HCT116 (cell line): Measurements from ENCODE around the gene HS6ST1. TPM values are rescaled to one million over a fixed set of nuclear protein-coding genes. Genes with fewer than 3 reads are reported as not detected.

Experiments
- ATAC-seq: fragments of 200-7000 bp; cut with Tn5 transposase; 2 replicates; pipeline ENCODE4 v1.9.1; 2020; ENCODE audit warnings: mild to moderate bottlenecking, moderate library complexity
- BruUV-seq: library from RNA; stranded (reverse); fragments of 400-500 nt; replicated peaks from 2 replicates; lab custom pipeline; 2021; lab: Mats Ljungman, UMichigan
- CTCF ChIA-PET: fragments of 300-600 bp; sonication (Branson Sonifier 250); formaldehyde crosslinking; loops from one replicate; lab custom pipeline; 2021; ENCODE audit warnings: antibody characterized with exemption; lab: Charles Lee
- POLR2A ChIA-PET: fragments of 300-600, 350-600 bp; sonication (Branson Sonifier 250); formaldehyde crosslinking; loops from one replicate; lab custom pipeline; 2021; ENCODE audit warnings: antibody characterized with exemption; lab: Charles Lee
- RAD21 ChIA-PET, 2 experiments: fragments of 300-600 bp; sonication (Branson Sonifier 250); formaldehyde crosslinking; loops; one replicate each; lab custom pipeline; 2023; ENCODE audit warnings: low total read pairs in 2 of 2; ENCODE audit not compliant: uncharacterized antibody in 2 of 2, unreplicated experiment in 2 of 2, low non-redundant PET in 1 of 2; lab: Charles Lee
- DNase-seq: peaks from one replicate; pipeline ENCODE4 v3.0.0-alpha.2; 2010; ENCODE audit warnings: low read depth, low spot score
- H2AFZ ChIP-seq: fragments of 200-600 bp; shearing (Covaris generic), sonication (generic); 2 replicates; pipeline ENCODE4 v1.6.1; 2017; ENCODE audit warnings: low read depth, mixed run types, mixed read lengths, antibody characterized with exemption, low read length; ENCODE audit not compliant: poor library complexity, severe bottlenecking
- H3K27ac ChIP-seq: 2 replicates; pipeline ENCODE4 v1.5.1; 2012; ENCODE audit warnings: low read depth, low read length
- H3K27me3 ChIP-seq: fragments of 200-600 bp; sonication (generic); 2 replicates; pipeline ENCODE4 v1.6.1; 2016; ENCODE audit warnings: mixed run types, low read length, mixed read lengths; ENCODE audit not compliant: insufficient read depth
- H3K36me3 ChIP-seq, 2 experiments: fragments of 200-500 bp in 1 of 2; fragments of 200-600 bp in 1 of 2; sonication (Bioruptor generic) in 1 of 2; sonication (generic) in 1 of 2; 2 replicates each; pipeline versions ENCODE4 v1.5.1 to v1.6.1; 2014 to 2016; ENCODE audit warnings: low read length in 2 of 2, inconsistent platforms in 1 of 2, mixed read lengths in 1 of 2, mixed run types in 1 of 2; ENCODE audit not compliant: insufficient read depth in 2 of 2, control insufficient read depth in 1 of 2
- H3K4me1 ChIP-seq, 2 experiments: fragments of 200-600 bp in 1 of 2; sonication (generic) in 1 of 2; 2 replicates each; pipeline versions ENCODE4 v1.5.1 to v1.6.1; 2012 to 2017; ENCODE audit warnings: low read length in 2 of 2, inconsistent platforms in 1 of 2, mild to moderate bottlenecking in 1 of 2, mixed read lengths in 1 of 2, mixed run types in 1 of 2, moderate library complexity in 1 of 2; ENCODE audit not compliant: insufficient read depth in 2 of 2, control insufficient read depth in 1 of 2
- H3K4me2 ChIP-seq: fragments of 200-600 bp; sonication (generic); 2 replicates; pipeline ENCODE4 v1.6.1; 2017; ENCODE audit warnings: mixed run types, low read length, mixed read lengths
- H3K4me3 ChIP-seq, 2 experiments: fragments of 200-600 bp in 1 of 2; sonication (generic) in 1 of 2; replicated peaks in 1 of 2; 2 replicates each; pipeline ENCODE4 v1.5.1; 2011 to 2016; ENCODE audit warnings: low read length in 2 of 2, control low read depth in 1 of 2, low read depth in 1 of 2, mild to moderate bottlenecking in 1 of 2, mixed read lengths in 1 of 2, mixed run types in 1 of 2
- H3K79me2 ChIP-seq: fragments of 200-600 bp; sonication (generic); 2 replicates; pipeline ENCODE4 v1.6.1; 2017; ENCODE audit warnings: mild to moderate bottlenecking, mixed run types, low read length, moderate library complexity, mixed read lengths; ENCODE audit not compliant: insufficient read depth
- H3K9ac ChIP-seq: fragments of 200-600 bp; sonication (generic); 2 replicates; pipeline ENCODE4 v1.6.1; 2016; ENCODE audit warnings: low read length, mixed read lengths
- H3K9me2 ChIP-seq: fragments of 200-600 bp; sonication (generic), shearing (Covaris generic); 2 replicates; pipeline ENCODE4 v1.6.1; 2017; ENCODE audit warnings: mixed run types, mild to moderate bottlenecking, moderate library complexity; ENCODE audit not compliant: insufficient read depth
- H3K9me3 ChIP-seq, 2 experiments: fragments of 200-500 bp in 1 of 2; fragments of 200-600 bp in 1 of 2; sonication (Bioruptor generic) in 1 of 2; sonication (generic) in 1 of 2; 2 replicates each; pipeline ENCODE4 v1.6.1; 2014 to 2017; ENCODE audit warnings: low read length in 2 of 2, mixed read lengths in 2 of 2, inconsistent platforms in 1 of 2, low read depth in 1 of 2, mild to moderate bottlenecking in 1 of 2, mixed run types in 1 of 2, moderate library complexity in 1 of 2; ENCODE audit not compliant: control insufficient read depth in 1 of 2, insufficient read depth in 1 of 2
- H4K20me1 ChIP-seq: fragments of 200-600 bp; sonication (generic), shearing (Covaris generic); 2 replicates; pipeline ENCODE4 v1.6.1; 2017; ENCODE audit warnings: mixed run types, mild to moderate bottlenecking, moderate library complexity; ENCODE audit not compliant: insufficient read depth
- EZH2phosphoT487 ChIP-seq: fragments of 200-600 bp; IDR thresholded peaks from 2 replicates; pipeline ENCODE4 v1.6.1; 2018; ENCODE audit warnings: antibody characterized with exemption, borderline replicate concordance
- POLR2AphosphoS5 ChIP-seq: IDR thresholded peaks from 2 replicates; pipeline ENCODE4 v1.6.1; 2011; ENCODE audit warnings: mild to moderate bottlenecking, low read depth, low read length, moderate library complexity
- SP1 ChIP-seq: IDR thresholded peaks from 2 replicates; pipeline ENCODE4 v1.6.1; 2012; ENCODE audit warnings: low read depth
- TCF7L2 ChIP-seq: IDR thresholded peaks from 2 replicates; pipeline ENCODE4 v1.7.0; 2011; ENCODE audit warnings: borderline replicate concordance, inconsistent platforms; ENCODE audit not compliant: insufficient read depth, insufficient read length; ENCODE audit errors: extremely low read depth
- intact Hi-C: fragments of 100-400 bp; cut with micrococcal nuclease; formaldehyde crosslinking; loops from 2 replicates; pipeline ENCODE4 v1.10.0; 2022
- total RNA-seq: library from RNA; stranded (reverse); gene quantifications from one replicate; pipeline ENCODE4 v1.2.1, GENCODE V29; 2021; ENCODE audit not compliant: unreplicated experiment
- TF ChIP-seq, protein P1 (sequence below), 3 experiments: fragments of 200-600 bp in 1 of 3; sonication (generic) in 1 of 3; IDR thresholded peaks in 2 of 3; conservative IDR thresholded peaks in 1 of 3; 2 replicates each; pipeline ENCODE4 v1.5.1; 2012 to 2017; ENCODE audit warnings: low read depth in 2 of 3, low read length in 2 of 3, antibody characterized with exemption in 1 of 3, borderline replicate concordance in 1 of 3, control low read depth in 1 of 3, mild to moderate bottlenecking in 1 of 3, mixed read lengths in 1 of 3, mixed run types in 1 of 3, moderate library complexity in 1 of 3; ENCODE audit not compliant: insufficient read depth in 1 of 3
- TF ChIP-seq, protein P2 (sequence below): IDR thresholded peaks from 2 replicates; pipeline ENCODE4 v1.6.1; 2011; ENCODE audit warnings: mild to moderate bottlenecking, low read length, moderate library complexity; ENCODE audit not compliant: insufficient replicate concordance; ENCODE audit errors: extremely low read depth
- TF ChIP-seq, protein P3 (sequence below): IDR thresholded peaks from 2 replicates; pipeline ENCODE4 v1.6.1; 2012

HS6ST1 gene
- total RNA-seq, 1 experiment from 2014 or later, result 35.0 TPM

DNA sequence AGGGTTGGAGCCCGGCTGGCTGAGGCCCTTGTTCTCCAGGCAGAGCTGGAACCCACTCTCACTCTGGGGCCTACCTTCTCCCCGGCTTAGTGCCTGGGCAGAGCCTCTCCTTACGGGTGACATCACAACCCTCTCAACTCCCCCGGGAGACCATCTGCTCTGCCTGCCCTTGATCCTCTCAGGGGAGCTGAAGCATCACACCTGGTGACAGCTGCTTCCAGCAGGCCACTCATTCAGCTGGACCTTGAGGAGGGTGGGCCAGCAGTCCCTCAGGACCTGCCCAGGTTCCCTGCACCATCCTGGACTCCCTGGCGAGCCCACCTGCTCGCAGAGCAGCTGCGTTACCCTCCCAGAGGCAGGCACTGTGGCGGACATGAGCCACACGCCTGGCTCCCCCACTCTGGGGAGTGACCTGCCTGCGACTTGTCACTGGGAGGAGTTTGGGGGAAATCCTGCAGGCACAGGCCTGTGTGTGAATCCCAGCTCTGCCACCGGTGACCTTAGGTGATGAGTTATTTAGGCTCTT, 13.1 kb downstream of the HS6ST1 start (continued):
- TF ChIP-seq, protein P1, sequence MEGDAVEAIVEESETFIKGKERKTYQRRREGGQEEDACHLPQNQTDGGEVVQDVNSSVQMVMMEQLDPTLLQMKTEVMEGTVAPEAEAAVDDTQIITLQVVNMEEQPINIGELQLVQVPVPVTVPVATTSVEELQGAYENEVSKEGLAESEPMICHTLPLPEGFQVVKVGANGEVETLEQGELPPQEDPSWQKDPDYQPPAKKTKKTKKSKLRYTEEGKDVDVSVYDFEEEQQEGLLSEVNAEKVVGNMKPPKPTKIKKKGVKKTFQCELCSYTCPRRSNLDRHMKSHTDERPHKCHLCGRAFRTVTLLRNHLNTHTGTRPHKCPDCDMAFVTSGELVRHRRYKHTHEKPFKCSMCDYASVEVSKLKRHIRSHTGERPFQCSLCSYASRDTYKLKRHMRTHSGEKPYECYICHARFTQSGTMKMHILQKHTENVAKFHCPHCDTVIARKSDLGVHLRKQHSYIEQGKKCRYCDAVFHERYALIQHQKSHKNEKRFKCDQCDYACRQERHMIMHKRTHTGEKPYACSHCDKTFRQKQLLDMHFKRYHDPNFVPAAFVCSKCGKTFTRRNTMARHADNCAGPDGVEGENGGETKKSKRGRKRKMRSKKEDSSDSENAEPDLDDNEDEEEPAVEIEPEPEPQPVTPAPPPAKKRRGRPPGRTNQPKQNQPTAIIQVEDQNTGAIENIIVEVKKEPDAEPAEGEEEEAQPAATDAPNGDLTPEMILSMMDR (IDR thresholded peaks at IDR 0.05 in 2 of 3, conservative IDR thresholded peaks at IDR 0.05 in 1 of 3; ENCODE audit: borderline replicate concordance in 1 of 3, insufficient read depth in 1 of 3, low read depth in 2 of 3, low read length in 2 of 3), result no peak

DNA sequence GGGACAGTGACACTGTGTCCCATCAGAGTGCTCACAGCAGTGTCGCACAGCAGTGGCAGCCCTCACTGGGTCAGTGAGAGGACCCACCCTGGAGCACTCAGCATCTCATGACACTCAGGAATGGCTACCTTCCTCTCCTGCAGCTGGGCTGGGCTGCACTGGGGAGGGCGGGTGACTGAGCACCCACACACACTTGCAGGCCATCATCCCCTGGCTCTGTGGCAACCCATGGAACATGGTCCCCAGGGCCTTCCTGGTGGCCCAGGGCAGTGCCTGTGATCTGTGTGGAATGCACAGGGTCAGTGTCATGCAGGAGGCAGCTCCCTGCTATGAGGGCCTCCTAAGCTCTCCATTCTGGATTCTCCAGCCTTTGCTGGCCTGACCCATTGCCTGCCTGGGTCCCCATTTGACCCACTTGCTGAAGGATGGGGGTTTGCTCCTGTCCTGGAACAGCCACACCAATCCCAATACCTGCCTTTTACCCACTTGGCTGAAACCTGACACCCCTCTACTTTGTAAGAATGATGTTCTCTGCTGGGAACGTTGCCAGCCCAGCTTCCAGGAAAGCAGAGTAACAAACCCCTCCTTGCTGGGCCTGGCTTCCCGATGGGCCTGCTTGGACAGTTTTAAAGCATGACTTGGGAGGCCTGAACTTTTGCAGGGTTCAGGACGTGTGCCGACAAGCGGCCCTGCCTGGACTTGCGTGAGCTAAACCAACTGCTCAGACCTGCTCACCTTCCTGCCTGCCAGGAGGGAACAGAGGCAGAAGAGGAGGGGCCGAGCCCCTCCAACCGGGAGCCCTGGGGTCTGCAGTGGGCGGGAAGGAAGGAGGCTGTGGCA, 13.7 kb downstream of the HS6ST1 start:
- peak overlapping the region; percentile 46 for H3K9ac ChIP-seq
- DNase-seq, result peak; percentile 72
- no peak overlapping the region for H2AFZ ChIP-seq
- ATAC-seq, result peak; percentile 79
- no peaks in the 10 kb centered on the region for H3K27me3 ChIP-seq
- no peaks in the 10 kb centered on the region for H3K9me2 ChIP-seq
- H3K79me2 ChIP-seq, result peaks cover 92% of the 10 kb centered on the region
- RAD21 ChIA-PET, result no interaction called here
- H3K4me1 ChIP-seq, result peaks cover 33 to 59% of the 10 kb centered on the region in 2 experiments
- TF ChIP-seq EZH2phosphoT487 (no peak), TCF7L2 (no peak), SP1 (peak; percentile 81), POLR2AphosphoS5 (0 out of 2 replicates have a peak, but pooled peaks have one; percentile 40)
- TF ChIP-seq, protein P2, sequence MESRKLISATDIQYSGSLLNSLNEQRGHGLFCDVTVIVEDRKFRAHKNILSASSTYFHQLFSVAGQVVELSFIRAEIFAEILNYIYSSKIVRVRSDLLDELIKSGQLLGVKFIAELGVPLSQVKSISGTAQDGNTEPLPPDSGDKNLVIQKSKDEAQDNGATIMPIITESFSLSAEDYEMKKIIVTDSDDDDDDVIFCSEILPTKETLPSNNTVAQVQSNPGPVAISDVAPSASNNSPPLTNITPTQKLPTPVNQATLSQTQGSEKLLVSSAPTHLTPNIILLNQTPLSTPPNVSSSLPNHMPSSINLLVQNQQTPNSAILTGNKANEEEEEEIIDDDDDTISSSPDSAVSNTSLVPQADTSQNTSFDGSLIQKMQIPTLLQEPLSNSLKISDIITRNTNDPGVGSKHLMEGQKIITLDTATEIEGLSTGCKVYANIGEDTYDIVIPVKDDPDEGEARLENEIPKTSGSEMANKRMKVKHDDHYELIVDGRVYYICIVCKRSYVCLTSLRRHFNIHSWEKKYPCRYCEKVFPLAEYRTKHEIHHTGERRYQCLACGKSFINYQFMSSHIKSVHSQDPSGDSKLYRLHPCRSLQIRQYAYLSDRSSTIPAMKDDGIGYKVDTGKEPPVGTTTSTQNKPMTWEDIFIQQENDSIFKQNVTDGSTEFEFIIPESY, result peak; percentile 61
- TF ChIP-seq, protein P1 (IDR thresholded peaks at IDR 0.05 in 2 of 3, conservative IDR thresholded peaks at IDR 0.05 in 1 of 3; ENCODE audit: borderline replicate concordance in 1 of 3, insufficient read depth in 1 of 3, low read depth in 2 of 3, low read length in 2 of 3), result no peak
- TF ChIP-seq, protein P3, sequence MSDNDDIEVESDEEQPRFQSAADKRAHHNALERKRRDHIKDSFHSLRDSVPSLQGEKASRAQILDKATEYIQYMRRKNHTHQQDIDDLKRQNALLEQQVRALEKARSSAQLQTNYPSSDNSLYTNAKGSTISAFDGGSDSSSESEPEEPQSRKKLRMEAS, result peak; percentile 42; the same call in 1 of the 2 replicates
- CTCF ChIA-PET, result interaction anchor here (1.0 kb wide), 1 partner anchor 126 kb away, joined by 3 read pairs; no protein-coding TSS in a partner anchor
- BruUV-seq, result no TSS peak
- intact Hi-C loops, result loop anchor here (5.0 kb wide), 1 partner anchor 128 kb away; no protein-coding TSS in a partner anchor
- H3K9me3 ChIP-seq, result no peaks in the 10 kb centered on the region
- peak overlapping the region in 1 of 2 experiments; percentile 39; a peak in 2 of 4 replicates for H3K4me3 ChIP-seq
- H3K4me2 ChIP-seq, result peak overlapping the region; percentile 83
- POLR2A ChIA-PET, result no interaction called here
- H4K20me1 ChIP-seq, result peaks cover 3% of the 10 kb centered on the region; the same call in 1 of the 2 replicates
- H3K27ac ChIP-seq, result peak overlapping the region; percentile 90
- no peaks in the 10 kb centered on the region; a peak in 1 of 4 replicates for H3K36me3 ChIP-seq
